Astrocyte (in vitro differentiated cells and primary cell): ENCODE measurements around the gene HOMEZ. TPM values are rescaled to one million over a fixed set of nuclear protein-coding genes. Genes with fewer than 3 reads are reported as not detected.
"Not testable (repeated sequence)": the region's sequence is repeated elsewhere in the genome, so short reads cannot be mapped to it uniquely, and the experiment has no call there.

Experiments
- DNase-seq: peaks from one replicate; pipeline ENCODE4 v3.0.0-alpha.2; 2010; ENCODE audit warnings: low read depth
- FAIRE-seq: peaks from 2 replicates; lab custom pipeline; 2011; peaks lifted over from hg19 to GRCh38; lab: Jason Lieb, UNC
- H2AFZ ChIP-seq: 2 replicates; pipeline ENCODE4 v1.6.0; 2012; ENCODE audit warnings: low read depth, low read length, inconsistent platforms
- H3K27ac ChIP-seq: 2 replicates; pipeline ENCODE4 v1.5.1; 2011; ENCODE audit warnings: low read depth, low read length, inconsistent platforms
- H3K27me3 ChIP-seq: 2 replicates; pipeline ENCODE4 v1.6.0; 2011; ENCODE audit warnings: low read length, inconsistent platforms; ENCODE audit not compliant: insufficient read depth
- H3K36me3 ChIP-seq: 2 replicates; pipeline ENCODE4 v1.5.1; 2011; ENCODE audit warnings: low read length, inconsistent platforms; ENCODE audit not compliant: insufficient read depth
- H3K4me1 ChIP-seq: 2 replicates; pipeline ENCODE4 v1.5.1; 2011; ENCODE audit warnings: low read length, inconsistent platforms; ENCODE audit not compliant: insufficient read depth
- H3K4me2 ChIP-seq: 2 replicates; pipeline ENCODE4 v1.6.0; 2012; ENCODE audit warnings: low read length, inconsistent platforms
- H3K4me3 ChIP-seq: 2 replicates; pipeline ENCODE4 v1.5.1; 2011; ENCODE audit warnings: low read depth, mild to moderate bottlenecking, low read length, inconsistent platforms; ENCODE audit not compliant: insufficient read depth
- H3K79me2 ChIP-seq: 2 replicates; pipeline ENCODE4 v1.6.0; 2012; ENCODE audit warnings: mild to moderate bottlenecking, low read length, inconsistent platforms; ENCODE audit not compliant: insufficient read depth
- H3K9ac ChIP-seq: 2 replicates; pipeline ENCODE4 v1.6.0; 2012; ENCODE audit warnings: mild to moderate bottlenecking, low read length, inconsistent platforms
- H3K9me3 ChIP-seq: 2 replicates; pipeline ENCODE4 v1.5.1; 2012; ENCODE audit warnings: low read depth, mild to moderate bottlenecking, low read length, inconsistent platforms; ENCODE audit not compliant: insufficient read depth
- H4K20me1 ChIP-seq: 2 replicates; pipeline ENCODE4 v1.6.0; 2012; ENCODE audit warnings: low read length, inconsistent platforms; ENCODE audit not compliant: insufficient read depth
- H3K27ac Mint-ChIP-seq: one replicate; pipeline ENCODE4 v1.8.0; 2021; ENCODE audit warnings: mild to moderate bottlenecking, mixed read lengths; ENCODE audit not compliant: unreplicated experiment
- H3K27me3 Mint-ChIP-seq: one replicate; pipeline ENCODE4 v1.8.0; 2021; ENCODE audit warnings: low read depth, mixed read lengths; ENCODE audit not compliant: unreplicated experiment
- H3K36me3 Mint-ChIP-seq: one replicate; pipeline ENCODE4 v1.8.0; 2021; ENCODE audit warnings: low read depth, mixed read lengths; ENCODE audit not compliant: unreplicated experiment
- H3K4me1 Mint-ChIP-seq: one replicate; pipeline ENCODE4 v1.8.0; 2021; ENCODE audit warnings: low read depth, mixed read lengths; ENCODE audit not compliant: unreplicated experiment
- H3K4me3 Mint-ChIP-seq: one replicate; pipeline ENCODE4 v1.8.0; 2021; ENCODE audit warnings: mild to moderate bottlenecking, moderate library complexity, mixed read lengths; ENCODE audit not compliant: unreplicated experiment
- H3K9me3 Mint-ChIP-seq: one replicate; pipeline ENCODE4 v1.8.0; 2021; ENCODE audit warnings: mild to moderate bottlenecking, mixed read lengths; ENCODE audit not compliant: unreplicated experiment
- EZH2 ChIP-seq: IDR thresholded peaks from 2 replicates; pipeline ENCODE4 v1.6.1; 2012; ENCODE audit warnings: mild to moderate bottlenecking, low read length, inconsistent platforms; ENCODE audit not compliant: insufficient read depth
- total RNA-seq: library from RNA; stranded (reverse); gene quantifications from 2 replicates; pipeline ENCODE4 v1.2.1, GENCODE V29; 2021
- TF ChIP-seq, protein P1 (sequence below): IDR thresholded peaks from 2 replicates; pipeline ENCODE4 v1.5.1; 2011; ENCODE audit warnings: low read depth, mild to moderate bottlenecking, inconsistent platforms, low read length, moderate library complexity; ENCODE audit not compliant: insufficient read depth

The HOMEZ gene
- total RNA-seq, 1 donor from 2014 or later, result 16.6 TPM

DNA sequence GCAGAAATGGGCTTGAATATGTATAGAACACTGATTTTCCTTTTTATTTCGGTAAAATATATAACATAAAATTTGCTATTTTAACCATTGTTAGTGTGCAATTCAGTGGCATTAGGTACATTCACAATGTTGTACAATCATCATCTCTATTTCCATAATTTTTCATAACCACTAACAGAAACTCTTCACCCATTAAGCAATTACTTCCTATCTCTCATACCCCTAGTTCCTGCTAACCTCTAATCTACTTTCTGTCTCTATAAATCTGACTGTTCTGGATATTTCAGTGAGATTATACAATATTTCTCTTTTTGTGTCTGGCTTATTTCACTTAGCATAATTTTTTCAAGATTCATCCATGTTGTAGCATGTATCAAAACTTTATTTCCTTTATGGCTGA is 57.1 kb downstream of the HOMEZ start:
- H3K4me3 Mint-ChIP-seq, result no peak overlapping the region
- no peaks in the 10 kb centered on the region for H4K20me1 ChIP-seq
- DNase-seq, result no peak
- no peak overlapping the region for H2AFZ ChIP-seq
- no peak overlapping the region for H3K9ac ChIP-seq
- H3K36me3 ChIP-seq, result no peaks in the 10 kb centered on the region
- H3K27ac Mint-ChIP-seq, result no peak overlapping the region
- no peaks in the 10 kb centered on the region for H3K27me3 ChIP-seq
- no peak overlapping the region for H3K4me2 ChIP-seq
- H3K9me3 Mint-ChIP-seq, result peaks cover 3% of the 10 kb centered on the region
- no peaks in the 10 kb centered on the region for H3K27me3 Mint-ChIP-seq
- H3K27ac ChIP-seq, result no peak overlapping the region
- H3K79me2 ChIP-seq, result no peaks in the 10 kb centered on the region
- TF ChIP-seq EZH2, result no peak
- TF ChIP-seq, protein P1, sequence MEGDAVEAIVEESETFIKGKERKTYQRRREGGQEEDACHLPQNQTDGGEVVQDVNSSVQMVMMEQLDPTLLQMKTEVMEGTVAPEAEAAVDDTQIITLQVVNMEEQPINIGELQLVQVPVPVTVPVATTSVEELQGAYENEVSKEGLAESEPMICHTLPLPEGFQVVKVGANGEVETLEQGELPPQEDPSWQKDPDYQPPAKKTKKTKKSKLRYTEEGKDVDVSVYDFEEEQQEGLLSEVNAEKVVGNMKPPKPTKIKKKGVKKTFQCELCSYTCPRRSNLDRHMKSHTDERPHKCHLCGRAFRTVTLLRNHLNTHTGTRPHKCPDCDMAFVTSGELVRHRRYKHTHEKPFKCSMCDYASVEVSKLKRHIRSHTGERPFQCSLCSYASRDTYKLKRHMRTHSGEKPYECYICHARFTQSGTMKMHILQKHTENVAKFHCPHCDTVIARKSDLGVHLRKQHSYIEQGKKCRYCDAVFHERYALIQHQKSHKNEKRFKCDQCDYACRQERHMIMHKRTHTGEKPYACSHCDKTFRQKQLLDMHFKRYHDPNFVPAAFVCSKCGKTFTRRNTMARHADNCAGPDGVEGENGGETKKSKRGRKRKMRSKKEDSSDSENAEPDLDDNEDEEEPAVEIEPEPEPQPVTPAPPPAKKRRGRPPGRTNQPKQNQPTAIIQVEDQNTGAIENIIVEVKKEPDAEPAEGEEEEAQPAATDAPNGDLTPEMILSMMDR, result no peak
- no peaks in the 10 kb centered on the region for H3K36me3 Mint-ChIP-seq
- H3K4me1 Mint-ChIP-seq, result no peaks in the 10 kb centered on the region
- no peaks in the 10 kb centered on the region for H3K9me3 ChIP-seq
- H3K4me1 ChIP-seq, result no peaks in the 10 kb centered on the region
- FAIRE-seq, result no peak
- no peak overlapping the region for H3K4me3 ChIP-seq

DNA sequence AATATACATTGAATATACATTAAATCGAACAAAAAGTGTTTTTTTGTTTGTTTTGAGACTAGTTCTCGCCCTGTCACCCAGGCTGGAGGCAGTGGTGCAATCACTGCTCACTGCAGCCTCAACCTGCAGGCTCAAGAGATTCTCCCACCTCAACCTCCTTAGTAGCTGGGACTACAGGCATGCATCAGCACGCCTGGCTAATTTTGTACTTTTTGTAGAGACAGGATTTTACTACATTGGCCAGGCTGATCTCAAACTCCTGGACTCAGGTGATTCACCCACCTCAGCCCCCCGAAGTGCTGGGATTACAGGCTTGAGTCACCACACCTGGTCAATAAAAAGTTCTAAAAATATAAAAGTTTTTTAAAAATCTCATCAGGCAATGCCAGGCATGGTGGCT is 58.4 kb downstream of the HOMEZ start:
- FAIRE-seq, result no peak
- Histone ChIP-seq H3K79me2 (no peaks in the 10 kb centered on the region), H3K9ac (no peak overlapping the region), H3K4me2 (no peak overlapping the region), H3K9me3 (no peaks in the 10 kb centered on the region), H4K20me1 (no peaks in the 10 kb centered on the region), H3K27ac (no peak overlapping the region), H3K36me3 (no peaks in the 10 kb centered on the region), H3K27me3 (no peaks in the 10 kb centered on the region), H2AFZ (no peak overlapping the region), H3K4me3 (no peak overlapping the region), H3K4me1 (no peaks in the 10 kb centered on the region)
- Mint-ChIP-seq H3K27me3 (no peaks in the 10 kb centered on the region), H3K36me3 (no peaks in the 10 kb centered on the region), H3K9me3 (peaks cover 4% of the 10 kb centered on the region), H3K4me1 (no peaks in the 10 kb centered on the region), H3K27ac (no peak overlapping the region), H3K4me3 (no peak overlapping the region)
- no peak for DNase-seq
- TF ChIP-seq, protein P1, result no peak
- no peak for TF ChIP-seq EZH2

DNA sequence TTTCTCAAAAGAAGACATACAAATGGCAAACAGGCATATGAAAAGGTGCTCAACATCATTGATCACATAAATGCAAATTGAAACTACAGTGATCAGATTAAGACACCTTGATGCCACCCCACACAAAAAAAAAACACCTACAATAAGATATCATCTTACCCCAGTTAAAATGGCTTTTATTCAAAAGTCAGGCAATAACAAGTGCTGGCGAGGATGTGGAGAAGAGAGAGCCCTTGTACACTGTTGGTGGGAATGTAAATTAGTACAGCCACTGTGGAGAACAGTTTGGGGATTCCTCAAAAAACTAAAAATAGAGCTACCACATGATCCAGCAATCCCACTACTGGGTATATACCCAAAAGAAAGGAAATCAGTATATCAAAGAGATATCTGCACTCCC is 61.0 kb downstream of the HOMEZ start:
- H3K27me3 Mint-ChIP-seq, H2AFZ ChIP-seq, H3K4me2 ChIP-seq, H3K9me3 Mint-ChIP-seq, H3K4me1 Mint-ChIP-seq, H3K79me2 ChIP-seq, H3K36me3 ChIP-seq, H4K20me1 ChIP-seq, H3K27ac Mint-ChIP-seq, H3K27me3 ChIP-seq, H3K4me1 ChIP-seq, H3K36me3 Mint-ChIP-seq, H3K4me3 Mint-ChIP-seq, FAIRE-seq, H3K9ac ChIP-seq, H3K9me3 ChIP-seq, H3K27ac ChIP-seq, H3K4me3 ChIP-seq, DNase-seq: not testable (repeated sequence)

Other genes starting within 250 kb of the HOMEZ start
- gene PSMB11, start 243.9 kb downstream of the HOMEZ start, total RNA-seq, result not detected in 2 replicates
- gene CDH24, start 228.6 kb downstream of the HOMEZ start, total RNA-seq, result 17.4 and 22.2 TPM in 2 replicates
- gene ACIN1, start 191.0 kb downstream of the HOMEZ start, total RNA-seq, result 186 and 208 TPM in 2 replicates
- gene C14orf119, start 190.6 kb downstream of the HOMEZ start, total RNA-seq, result 79.5 and 83.9 TPM in 2 replicates
- gene CIROP, start 181.1 kb downstream of the HOMEZ start, total RNA-seq, result not detected in 2 replicates
- not detected in 2 replicates for gene CEBPE, start 166.9 kb downstream of the HOMEZ start, total RNA-seq
- gene SLC7A8, start 102.5 kb downstream of the HOMEZ start, total RNA-seq, result 4.0 and 6.5 TPM in 2 replicates
- gene RNF212B, start 48.2 kb downstream of the HOMEZ start, total RNA-seq, result not detected in 2 replicates
- 2.1 and 3.6 TPM in 2 replicates for gene PPP1R3E, start 16.7 kb upstream of the HOMEZ start, total RNA-seq
- 19.6 and 21.4 TPM in 2 replicates for gene BCL2L2, start 20.7 kb upstream of the HOMEZ start, total RNA-seq
- 147 and 162 TPM in 2 replicates for gene PABPN1, start 35.3 kb upstream of the HOMEZ start, total RNA-seq
- 29.3 and 39.5 TPM in 2 replicates for gene SLC22A17, start 66.8 kb upstream of the HOMEZ start, total RNA-seq
- 5.8 and 6.5 TPM in 2 replicates for gene EFS, start 79.0 kb upstream of the HOMEZ start, total RNA-seq
- gene IL25, start 86.7 kb upstream of the HOMEZ start, total RNA-seq, result not detected in 2 replicates
- gene CMTM5, start 90.9 kb upstream of the HOMEZ start, total RNA-seq, result not detected in 2 replicates
- not detected in 2 replicates for gene MYH6, start 122.1 kb upstream of the HOMEZ start, total RNA-seq
- not detected in 2 replicates for gene MYH7, start 149.5 kb upstream of the HOMEZ start, total RNA-seq
- 28.6 and 31.2 TPM in 2 replicates for gene NGDN, start 183.6 kb upstream of the HOMEZ start, total RNA-seq